ENCODE data around the gene XYLT2.
"Not testable (repeated sequence)": the region's sequence is repeated elsewhere in the genome, so short reads cannot be mapped to it uniquely, and the experiment has no call there.

Gene XYLT2

GRCh38 chr17:50396261-50397110 lies 50.6 kb downstream of the XYLT2 start:
- Mint-ChIP-seq H3K36me3 (ENCODE audit: low read depth) (peaks cover 44% of the 10 kb centered on the region), H3K4me3 (peak overlapping the region; percentile 95), H3K9me3 (no peaks in the 10 kb centered on the region), H3K4me1 (peaks cover 25% of the 10 kb centered on the region), H3K27ac (peak overlapping the region; percentile 93), H3K27me3 (no peaks in the 10 kb centered on the region)
- DNase-seq (peak; percentile 31), ATAC-seq (peak; percentile 55)

- Mint-ChIP-seq H3K4me1 (peaks cover 25% of the 10 kb centered on the region), H3K9me3 (no peaks in the 10 kb centered on the region), H3K27ac (peak within 1 kb of the TSS; percentile 93), H3K27me3 (no peaks in the 10 kb centered on the region), H3K4me3 (peak within 1 kb of the TSS; percentile 95), H3K36me3 (ENCODE audit: low read depth) (peaks cover 38% of the 10 kb centered on the region)
- DNase-seq (peak; percentile 96), ATAC-seq (peak; percentile 97)
Measured at GRCh38 chr17:50397111-50397918, 51.4 kb downstream of the XYLT2 start, which contains the start of gene LRRC59. TSS of gene LRRC59 (minus strand) at chr17:50397523. CDS start at chr17:50397317, 206 bp downstream.

GRCh38 chr17:50397919-50398285 lies 52.0 kb downstream of the XYLT2 start:
- Mint-ChIP-seq H3K36me3 (ENCODE audit: low read depth) (peaks cover 32% of the 10 kb centered on the region), H3K9me3 (no peaks in the 10 kb centered on the region), H3K4me1 (peaks cover 25% of the 10 kb centered on the region), H3K4me3 (peak overlapping the region; percentile 95), H3K27me3 (peaks cover 2% of the 10 kb centered on the region), H3K27ac (peak overlapping the region; percentile 74)
- DNase-seq (no peak), ATAC-seq (no peak)

- H3K9me3 Mint-ChIP-seq, DNase-seq, H3K4me3 Mint-ChIP-seq, H3K27me3 Mint-ChIP-seq, ATAC-seq, H3K27ac Mint-ChIP-seq: not testable (repeated sequence)
- H3K4me1 Mint-ChIP-seq: peaks cover 25% of the 10 kb centered on the region
- H3K36me3 Mint-ChIP-seq (ENCODE audit: low read depth): peaks cover 25% of the 10 kb centered on the region
Measured at GRCh38 chr17:50398672-50399071, 52.7 kb downstream of the XYLT2 start.

GRCh38 chr17:50399591-50399990 lies 53.7 kb downstream of the XYLT2 start:
- not testable (repeated sequence) for DNase-seq, H3K27ac Mint-ChIP-seq, H3K4me3 Mint-ChIP-seq, ATAC-seq, H3K9me3 Mint-ChIP-seq
- Mint-ChIP-seq H3K4me1 (peaks cover 24% of the 10 kb centered on the region), H3K27me3 (peaks cover 11% of the 10 kb centered on the region), H3K36me3 (ENCODE audit: low read depth) (peaks cover 17% of the 10 kb centered on the region)

GRCh38 chr17:50405351-50405750 lies 59.4 kb downstream of the XYLT2 start:
- DNase-seq; H3K4me3 Mint-ChIP-seq; H3K36me3 Mint-ChIP-seq (ENCODE audit: low read depth); ATAC-seq; H3K4me1 Mint-ChIP-seq; H3K27ac Mint-ChIP-seq; H3K9me3 Mint-ChIP-seq: not testable (repeated sequence)
- peaks cover 13% of the 10 kb centered on the region for H3K27me3 Mint-ChIP-seq

- Mint-ChIP-seq H3K4me3 (no peak overlapping the region), H3K36me3 (ENCODE audit: low read depth) (no peaks in the 10 kb centered on the region), H3K4me1 (no peaks in the 10 kb centered on the region), H3K27me3 (peaks cover 14% of the 10 kb centered on the region), H3K27ac (no peak overlapping the region), H3K9me3 (no peaks in the 10 kb centered on the region)
- no peak for DNase-seq
- no peak for ATAC-seq
Measured at GRCh38 chr17:50406578-50406977, 60.7 kb downstream of the XYLT2 start.

- H3K27me3 Mint-ChIP-seq: peaks cover 12% of the 10 kb centered on the region
- no peaks in the 10 kb centered on the region for H3K36me3 Mint-ChIP-seq (ENCODE audit: low read depth)
- no peak overlapping the region for H3K4me3 Mint-ChIP-seq
Measured at GRCh38 chr17:50407921-50408320, 62.0 kb downstream of the XYLT2 start.

More at GRCh38 chr17:50407921-50408320, 62.0 kb downstream of the XYLT2 start:
- Mint-ChIP-seq H3K27ac (no peak overlapping the region), H3K4me1 (no peaks in the 10 kb centered on the region), H3K9me3 (no peaks in the 10 kb centered on the region)
- no peak for ATAC-seq
- DNase-seq: no peak

All from activated naive CD8-positive, alpha-beta T cell treated with anti-CD3 and anti-CD28 coated beads, Interleukin-2, amount 50 U/mL, for 24 hours (primary cell).